NCI-H1048 (cell line): ENCODE results near the gene RAET1G.
"Not testable (repeated sequence)": the region's sequence is repeated elsewhere in the genome, so short reads cannot be mapped to it uniquely, and the experiment has no call there.

Experiments used
- DNase-seq: peaks from one replicate; lab custom pipeline; 2025; lab: John Stamatoyannopoulos, UW

Gene RAET1G

DNA sequence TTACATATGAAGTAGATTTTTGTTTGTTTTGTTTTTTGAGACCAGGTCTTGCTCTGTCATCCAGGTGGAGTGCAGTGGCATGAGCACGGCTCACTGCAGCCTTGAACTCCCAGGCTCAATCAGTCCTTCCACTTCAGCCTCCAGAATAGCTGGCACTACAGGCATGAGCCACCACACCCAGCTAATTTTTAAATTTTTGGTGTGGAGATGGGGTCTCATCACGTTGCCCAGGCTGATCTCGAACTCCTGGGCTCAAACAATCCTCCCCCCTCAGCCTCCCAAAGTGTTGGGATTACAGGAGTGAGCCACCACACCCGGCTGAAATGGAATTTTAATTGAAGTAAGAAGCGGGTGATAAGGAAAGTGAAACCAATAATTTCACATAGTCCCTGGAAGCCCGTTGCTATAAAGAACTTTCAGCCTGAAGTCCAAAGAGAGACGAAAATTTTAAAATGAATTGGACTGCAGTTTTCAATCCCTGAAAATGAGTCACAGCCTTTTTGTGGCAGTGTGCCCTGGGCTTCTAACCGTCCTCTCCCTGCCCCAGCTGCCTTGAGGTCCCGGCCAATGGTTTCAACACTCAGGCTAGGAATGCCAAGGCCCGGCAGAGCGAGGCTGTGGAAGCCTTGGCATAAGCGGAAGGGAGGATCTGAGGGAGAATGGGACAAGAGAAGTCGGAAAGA lies 25.8 kb downstream of the RAET1G start:
- no peak for DNase-seq

DNA sequence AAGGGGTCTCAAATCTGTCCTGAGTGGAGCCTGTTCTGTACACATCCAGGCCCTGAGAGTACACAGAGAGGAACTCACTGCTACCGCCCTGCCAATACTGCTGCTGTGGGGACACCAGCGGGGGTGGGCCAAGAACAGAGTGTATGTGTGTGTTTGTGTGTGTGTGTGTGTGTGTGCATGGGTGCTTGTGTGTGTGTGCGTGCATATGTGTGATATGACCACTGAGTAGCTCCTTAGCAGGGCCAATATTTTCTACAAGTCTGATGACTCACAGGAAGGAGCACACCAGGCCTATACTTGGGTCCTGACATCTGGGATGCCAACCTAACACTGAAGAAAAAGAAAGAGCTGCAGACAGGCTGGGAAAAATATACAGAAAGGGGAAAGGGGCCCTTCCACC lies 26.4 kb downstream of the RAET1G start:
- DNase-seq = no peak

DNA sequence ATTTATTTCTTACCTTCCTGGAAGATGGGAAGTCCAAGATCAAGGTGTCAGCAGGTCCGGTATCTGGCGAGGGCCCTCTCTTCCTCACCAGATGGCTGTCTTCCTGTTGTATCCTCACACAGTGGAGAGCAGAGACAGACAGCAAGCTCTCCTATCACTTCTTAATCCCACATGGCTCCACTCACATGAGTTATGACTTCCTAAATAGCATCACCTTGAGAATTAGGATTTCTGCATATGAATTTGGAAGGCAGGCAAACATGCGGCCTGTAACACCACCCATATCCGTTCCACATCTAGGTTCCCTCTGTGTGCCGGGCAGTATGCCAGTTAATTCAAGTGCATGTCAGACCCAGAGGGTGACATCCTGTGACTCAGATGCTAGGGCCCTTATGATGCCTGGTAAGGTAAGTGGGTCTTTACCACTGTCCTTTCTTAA lies 27.1 kb downstream of the RAET1G start:
- no peak for DNase-seq

DNA sequence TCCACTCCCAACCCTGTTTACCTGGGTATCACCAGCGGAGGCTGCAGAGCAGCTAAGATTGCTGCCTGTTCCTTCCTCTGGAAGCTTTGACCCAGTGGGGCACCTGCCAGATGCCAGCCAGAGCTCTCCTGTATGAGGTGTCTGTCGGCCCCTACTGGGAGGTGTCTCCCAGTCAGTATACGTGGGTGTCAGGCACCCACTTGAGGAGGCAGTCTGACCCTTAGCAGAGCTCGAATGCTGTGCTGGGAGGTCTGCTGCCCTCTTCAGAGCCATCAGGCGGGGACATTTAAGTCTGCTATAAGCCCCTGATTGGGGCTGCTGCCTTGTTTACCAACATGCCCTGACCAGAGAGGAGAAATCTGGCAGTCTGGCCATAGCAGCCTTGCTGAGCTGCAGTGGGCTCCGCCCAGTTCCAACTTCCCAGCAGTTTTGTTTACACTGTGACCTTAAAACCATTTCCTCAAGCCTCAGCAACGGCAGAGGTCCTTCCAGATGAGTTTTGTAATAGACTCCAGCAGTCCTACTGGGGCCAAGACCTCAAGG lies 27.8 kb downstream of the RAET1G start:
- no peak for DNase-seq

DNA sequence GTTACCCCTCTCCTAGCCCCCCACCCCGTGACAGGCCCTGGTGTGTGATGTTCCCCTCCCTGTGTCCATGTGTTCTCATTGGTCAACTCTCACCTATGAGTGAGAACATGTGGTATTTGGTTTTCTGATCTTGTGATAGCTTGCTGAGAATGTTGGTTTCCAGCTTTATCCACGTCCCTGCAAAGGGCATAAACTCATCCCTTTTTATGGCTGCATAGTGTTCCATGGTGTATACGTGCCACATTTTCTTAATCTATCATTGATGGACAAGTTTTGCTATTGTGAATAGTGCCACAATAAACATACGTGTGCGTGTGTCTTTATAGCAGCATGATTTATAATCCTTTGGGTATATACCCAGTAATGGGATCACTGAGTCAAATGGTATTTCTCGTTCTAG lies 31.1 kb downstream of the RAET1G start:
- DNase-seq = not testable (repeated sequence)

DNA sequence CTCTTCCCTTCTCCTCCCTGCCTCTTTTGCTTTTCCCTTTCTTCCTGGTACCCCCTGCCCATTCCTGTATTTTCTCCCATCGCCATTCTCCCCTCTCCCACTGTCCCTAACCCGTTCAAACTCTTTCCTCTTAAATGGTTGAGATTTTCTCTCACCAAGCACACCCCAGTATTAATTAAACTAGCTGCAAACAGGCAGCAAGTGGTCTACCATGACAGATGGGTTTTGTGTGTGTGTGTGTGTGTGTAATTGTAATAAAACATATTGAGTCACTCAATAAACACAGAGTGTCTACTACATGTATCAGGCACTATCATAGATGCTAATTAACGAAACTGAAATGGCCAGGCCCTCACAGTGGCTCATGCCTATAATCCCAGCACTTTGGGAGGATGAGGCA lies 31.7 kb downstream of the RAET1G start:
- no peak for DNase-seq

DNA sequence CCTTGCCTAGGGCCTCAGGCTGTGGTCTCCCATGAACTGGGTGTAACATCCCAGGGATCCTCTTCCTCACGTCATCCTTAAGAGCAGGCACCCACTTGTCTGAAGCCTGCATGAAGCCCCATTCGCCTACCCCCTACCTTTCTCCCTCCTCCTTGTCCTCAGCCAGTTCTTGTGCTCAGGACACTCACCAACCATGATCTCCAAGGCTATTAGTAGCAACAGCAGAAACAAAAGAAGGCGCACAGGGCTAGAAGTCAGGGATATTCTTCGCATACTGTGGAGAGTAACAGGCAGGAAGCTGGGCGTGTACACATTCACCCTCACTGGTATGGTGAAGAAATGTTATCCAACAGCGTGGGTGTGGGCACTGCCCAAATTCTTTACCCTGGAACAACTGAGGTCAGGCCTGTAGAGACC lies 32.3 kb downstream of the RAET1G start:
- no peak for DNase-seq

DNA sequence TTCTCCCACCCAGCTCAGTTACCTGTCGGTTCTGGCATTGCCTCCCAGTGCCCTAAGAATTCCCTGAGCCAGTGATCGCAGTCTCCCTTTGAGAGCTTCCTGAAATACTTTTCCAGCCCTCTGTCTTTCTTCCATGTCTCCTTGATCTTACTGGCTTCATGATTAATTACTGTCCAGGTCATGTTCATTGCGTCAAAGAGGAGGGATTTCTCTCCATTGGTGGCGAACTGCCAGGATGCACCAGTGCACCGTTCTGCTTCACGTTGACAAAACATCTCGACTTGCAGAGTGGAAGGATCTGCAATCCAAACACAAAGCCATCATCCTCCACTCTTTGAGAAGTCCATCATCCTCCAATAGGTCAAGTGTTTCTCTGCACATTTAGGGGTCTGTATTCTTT lies 33.6 kb downstream of the RAET1G start:
- no peak for DNase-seq

DNA sequence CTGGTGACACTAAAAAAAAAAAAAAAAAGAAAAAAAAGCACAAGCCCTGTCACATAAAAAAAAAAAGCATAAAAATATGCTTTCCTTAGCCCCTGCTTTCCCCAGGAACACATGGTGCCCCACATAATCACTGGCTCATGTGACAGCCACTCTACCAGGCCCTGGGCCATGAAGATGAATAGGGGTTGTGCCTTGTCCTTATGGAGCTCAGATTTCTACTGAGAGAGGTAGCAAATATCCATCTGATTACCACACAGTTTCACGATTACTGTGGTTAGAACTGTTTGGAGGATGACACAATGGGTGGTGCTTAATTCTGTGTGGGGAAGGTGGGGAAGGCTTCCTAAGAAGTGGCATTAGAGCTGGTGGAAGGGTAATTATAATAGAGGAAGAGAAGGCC lies 34.3 kb downstream of the RAET1G start:
- no peak for DNase-seq

DNA sequence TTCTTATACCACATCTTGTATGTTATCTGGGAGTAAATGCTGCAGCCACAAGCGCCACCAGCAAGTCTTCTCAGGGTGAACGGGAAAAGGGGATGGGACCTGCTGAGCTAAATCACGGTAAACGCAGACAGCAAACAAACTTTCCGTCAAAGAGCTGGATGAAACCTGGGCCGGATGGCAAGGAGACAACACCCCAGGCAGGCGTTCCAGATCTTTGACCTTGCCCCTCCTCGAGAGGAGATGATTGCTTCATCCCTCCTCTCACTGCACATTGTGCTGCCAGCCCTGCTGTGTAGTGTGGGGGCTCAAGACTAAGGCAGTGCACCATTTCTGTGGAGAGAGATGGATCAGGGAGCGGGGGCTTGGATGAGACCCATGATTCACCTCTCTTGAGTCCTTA lies 34.8 kb downstream of the RAET1G start:
- no peak for DNase-seq

DNA sequence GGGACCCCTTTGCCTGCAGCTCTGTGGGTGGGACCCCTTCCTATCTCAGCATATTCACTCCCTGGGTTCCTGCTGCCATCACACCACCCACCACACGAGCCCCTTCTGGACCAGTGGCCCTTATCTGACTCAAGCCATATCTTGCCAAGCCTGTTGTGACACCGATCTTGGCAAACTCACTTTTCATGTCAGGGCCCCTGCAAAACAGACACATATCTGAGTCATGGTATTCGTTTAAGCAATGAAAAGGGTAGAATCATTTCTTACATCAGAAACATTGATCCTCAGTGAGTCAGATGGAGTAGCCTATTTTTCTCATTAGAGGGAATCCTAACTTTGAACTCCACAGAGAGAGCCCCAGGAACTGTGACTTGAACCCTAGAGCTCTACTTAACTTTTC lies 35.6 kb downstream of the RAET1G start:
- DNase-seq = no peak

DNA sequence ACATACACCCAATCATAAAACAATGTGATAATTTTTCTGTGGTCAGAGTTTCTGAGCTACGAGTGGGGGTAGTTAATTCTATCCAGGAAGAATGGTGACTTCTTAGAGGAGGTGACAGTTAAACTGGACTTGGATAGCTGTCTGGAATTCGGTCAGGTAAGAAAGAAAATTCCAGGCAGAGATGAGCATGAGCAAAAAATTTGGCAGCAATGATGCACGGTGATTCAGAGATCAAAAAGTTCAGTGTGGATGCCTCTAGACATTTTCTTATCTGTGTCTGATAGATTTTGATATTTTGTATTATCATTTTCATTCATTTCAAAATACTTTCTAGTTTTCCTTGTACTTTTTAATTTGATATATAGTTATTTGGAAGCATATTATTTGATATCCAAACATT lies 37.0 kb downstream of the RAET1G start:
- no peak for DNase-seq

DNA sequence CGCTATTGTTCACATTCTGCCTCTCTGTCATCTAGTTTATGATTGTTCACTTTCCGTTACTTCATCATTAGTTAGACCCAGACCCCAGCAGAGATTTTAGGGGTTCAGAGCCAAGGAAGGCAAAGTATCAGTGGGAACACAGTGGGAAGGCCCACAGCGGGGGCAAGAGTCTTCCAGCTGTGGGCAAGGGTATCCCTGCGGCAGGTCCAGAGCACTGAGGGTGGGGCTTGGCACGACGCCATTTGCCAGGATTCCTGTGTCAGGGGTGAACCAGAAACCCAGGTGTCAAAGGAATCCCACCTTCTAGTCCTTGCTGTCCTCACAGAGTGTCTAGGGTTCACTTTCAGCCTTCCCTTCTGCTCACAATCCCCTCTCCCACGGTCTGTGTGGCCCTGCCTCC lies 38.3 kb downstream of the RAET1G start:
- DNase-seq = no peak

DNA sequence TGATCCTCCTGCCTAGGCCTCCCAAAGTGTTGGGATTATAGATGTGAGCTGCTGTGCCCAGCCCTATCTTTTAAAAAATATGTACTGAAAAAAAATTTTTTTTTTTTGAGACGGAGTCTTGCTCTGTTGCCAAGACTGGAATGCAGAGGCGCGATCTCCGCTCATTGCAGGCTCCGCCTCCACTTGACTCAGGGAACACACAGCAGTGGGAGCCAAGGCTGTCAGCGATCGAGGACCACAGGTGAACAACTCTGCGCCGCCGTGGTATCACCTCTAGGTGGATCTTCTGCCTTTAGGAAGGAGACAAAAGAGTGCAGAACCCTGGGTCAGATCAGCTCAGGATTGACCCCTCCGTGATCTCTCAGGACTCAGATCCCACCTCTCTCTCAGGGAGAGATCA lies 38.7 kb downstream of the RAET1G start:
- no peak for DNase-seq

DNA sequence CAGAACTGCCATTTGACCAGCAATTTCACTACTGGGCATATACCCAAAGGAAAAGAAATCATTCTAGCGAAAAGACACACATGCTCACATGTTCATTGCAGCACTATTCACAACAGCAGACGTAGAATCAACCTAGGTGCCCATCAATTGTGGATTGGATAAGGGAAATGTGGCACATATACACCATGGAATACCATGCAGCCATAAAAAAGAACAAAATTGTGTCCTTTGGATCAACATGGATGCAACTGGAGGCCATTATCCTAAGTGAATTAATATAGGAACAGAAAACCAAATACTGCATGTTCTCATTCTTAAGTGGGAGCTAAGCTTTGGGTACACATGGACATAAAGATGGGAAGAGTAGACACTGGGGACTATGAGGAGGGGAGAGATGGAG lies 41.1 kb downstream of the RAET1G start:
- DNase-seq = no peak

DNA sequence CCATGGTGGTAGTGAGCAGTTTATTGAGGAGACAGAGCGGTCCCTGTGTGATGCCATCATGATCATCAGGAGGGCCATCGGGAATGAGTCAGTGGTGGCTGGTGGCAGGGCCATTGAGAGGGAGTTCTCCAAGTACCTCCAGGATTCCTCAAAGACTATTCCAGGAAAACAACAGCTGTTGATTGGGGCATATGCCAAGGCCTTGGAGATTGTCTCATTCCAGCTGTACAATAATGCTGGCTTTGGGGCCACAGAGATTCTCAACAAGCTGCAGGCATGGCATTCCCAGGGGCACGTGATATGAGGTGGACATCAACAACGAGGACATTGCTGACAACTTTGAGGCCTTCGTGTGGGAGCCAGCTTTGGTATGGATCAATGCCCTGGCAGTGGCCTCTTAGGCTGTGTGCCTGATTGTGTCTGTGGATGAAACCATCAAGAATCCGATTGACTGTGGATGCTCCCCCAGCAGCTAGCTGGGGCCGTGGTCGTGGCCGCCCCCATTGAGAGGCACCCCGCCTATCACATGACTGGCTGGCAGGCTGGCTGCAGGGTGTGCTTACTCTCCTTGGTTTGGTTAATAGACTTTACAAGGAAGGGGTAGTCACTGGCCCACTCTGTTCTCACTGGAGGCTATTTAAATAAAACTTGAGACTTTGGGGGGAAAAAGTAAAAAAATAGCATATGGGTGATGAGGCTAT lies 41.7 kb downstream of the RAET1G start:
- DNase-seq = no peak

DNA sequence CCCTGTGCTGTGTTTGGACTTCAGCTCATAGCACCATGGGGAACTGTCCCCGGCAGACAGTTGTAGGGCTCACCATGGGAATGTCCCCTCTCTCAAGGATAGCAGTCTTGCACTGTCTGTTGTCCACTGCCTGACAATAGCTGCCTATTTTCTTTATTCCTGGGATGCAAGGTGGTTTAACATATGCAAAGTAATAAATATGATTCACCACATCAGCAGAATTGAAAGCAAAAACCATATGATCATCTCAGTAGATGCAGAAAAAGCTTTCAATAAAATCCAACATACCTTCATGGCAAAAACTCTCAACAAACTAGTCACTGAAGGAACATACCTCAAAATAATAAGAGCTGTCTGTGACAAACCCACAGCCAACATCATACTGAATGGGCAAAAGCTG lies 45.3 kb downstream of the RAET1G start:
- no peak for DNase-seq

DNA sequence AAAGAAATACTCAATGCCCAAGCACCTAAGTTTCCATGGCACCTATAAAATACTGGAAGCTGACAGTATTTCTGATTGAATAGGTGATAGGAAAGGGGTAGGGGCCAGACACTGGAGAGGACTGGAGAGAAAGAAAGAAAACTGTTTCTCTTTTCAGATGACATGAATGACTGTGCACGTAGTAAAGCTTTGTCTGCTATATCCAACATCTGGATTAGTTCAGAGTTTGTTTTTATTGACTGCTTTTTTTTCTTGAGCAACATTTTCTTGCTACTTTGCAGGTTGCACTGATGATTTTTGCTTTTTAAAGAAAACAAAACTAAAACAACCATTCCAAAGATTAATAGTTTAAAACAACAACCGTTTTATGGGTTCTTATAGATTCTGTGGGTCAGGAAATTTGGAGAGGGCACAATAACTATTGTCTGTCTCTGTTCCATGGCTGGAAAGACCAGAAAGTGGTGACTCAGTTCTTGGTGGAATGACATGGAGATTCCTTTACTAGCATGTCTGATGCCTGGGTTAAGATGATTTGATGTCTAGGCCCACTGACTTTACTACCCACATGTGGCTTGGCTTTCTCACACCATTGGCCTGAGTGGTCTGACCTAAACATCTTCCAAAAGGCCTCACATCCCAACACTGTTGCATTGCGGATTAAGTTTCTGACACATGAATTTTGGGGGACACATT lies 46.5 kb downstream of the RAET1G start:
- no peak for DNase-seq

DNA sequence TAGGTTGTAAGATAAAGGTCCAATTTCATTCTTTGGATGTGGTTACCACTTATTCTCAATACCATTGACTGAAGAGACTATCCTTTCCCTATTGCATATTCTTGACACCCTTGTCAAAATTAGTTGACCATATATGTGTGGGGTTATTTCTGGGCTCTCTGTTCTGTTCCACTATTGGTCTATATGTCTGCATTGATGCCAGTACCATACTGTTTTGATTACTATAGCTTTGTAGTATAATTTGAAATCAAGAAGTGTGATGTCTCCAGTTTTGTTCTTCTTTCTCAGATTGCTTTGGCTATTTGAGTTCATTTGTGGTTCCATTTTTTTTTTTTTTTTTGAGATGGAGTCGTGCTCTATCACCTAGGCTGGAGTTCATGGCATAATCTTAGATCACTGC lies 50.7 kb downstream of the RAET1G start:
- no peak for DNase-seq

DNA sequence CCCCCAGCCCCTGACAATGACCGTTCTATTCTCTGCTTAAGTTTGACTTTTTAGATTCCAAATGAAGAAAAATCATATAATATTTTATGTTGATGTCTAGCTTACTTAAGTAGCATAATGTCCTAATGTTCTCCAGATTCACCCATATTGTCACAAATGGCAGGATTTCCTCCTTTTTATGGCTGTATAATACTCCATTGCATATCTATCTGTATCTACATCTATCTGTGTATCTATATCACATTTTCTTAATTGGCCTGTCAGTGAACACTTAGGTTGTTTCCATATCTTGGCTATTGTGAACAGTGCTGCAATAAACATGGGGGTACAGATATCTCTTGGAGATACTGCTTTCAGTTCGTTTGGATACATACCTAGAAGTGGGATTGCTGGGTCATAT lies 51.7 kb downstream of the RAET1G start:
- no peak for DNase-seq

DNA sequence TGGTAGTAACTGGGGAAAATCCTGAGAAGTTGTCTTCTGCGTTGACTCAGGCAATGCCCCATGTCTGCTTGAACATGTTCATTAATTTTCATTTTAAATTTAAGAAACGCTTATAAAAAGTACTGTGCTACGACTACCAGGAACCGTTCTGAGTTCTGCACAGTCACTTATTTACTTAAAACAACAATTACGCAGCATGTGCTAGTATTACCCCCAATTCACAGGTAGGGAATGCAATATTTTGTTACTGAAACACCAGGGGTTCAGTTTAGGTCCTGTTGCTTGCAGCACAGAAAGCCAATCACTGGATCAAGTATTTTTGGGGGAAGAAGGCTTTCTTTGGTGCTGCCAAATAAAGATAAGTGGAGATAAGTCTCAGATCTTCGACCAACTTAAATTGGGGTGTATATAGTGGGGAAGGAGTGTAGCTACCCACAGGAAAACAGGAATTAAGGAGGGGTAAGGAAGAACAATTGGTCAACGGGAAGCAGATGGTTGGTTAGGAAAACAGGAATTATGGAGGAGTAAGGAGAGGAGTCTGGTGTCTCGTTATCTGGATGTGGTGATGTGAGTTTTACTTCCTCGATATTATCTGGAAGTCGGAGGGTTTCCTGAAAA lies 53.5 kb downstream of the RAET1G start:
- no peak for DNase-seq

DNA sequence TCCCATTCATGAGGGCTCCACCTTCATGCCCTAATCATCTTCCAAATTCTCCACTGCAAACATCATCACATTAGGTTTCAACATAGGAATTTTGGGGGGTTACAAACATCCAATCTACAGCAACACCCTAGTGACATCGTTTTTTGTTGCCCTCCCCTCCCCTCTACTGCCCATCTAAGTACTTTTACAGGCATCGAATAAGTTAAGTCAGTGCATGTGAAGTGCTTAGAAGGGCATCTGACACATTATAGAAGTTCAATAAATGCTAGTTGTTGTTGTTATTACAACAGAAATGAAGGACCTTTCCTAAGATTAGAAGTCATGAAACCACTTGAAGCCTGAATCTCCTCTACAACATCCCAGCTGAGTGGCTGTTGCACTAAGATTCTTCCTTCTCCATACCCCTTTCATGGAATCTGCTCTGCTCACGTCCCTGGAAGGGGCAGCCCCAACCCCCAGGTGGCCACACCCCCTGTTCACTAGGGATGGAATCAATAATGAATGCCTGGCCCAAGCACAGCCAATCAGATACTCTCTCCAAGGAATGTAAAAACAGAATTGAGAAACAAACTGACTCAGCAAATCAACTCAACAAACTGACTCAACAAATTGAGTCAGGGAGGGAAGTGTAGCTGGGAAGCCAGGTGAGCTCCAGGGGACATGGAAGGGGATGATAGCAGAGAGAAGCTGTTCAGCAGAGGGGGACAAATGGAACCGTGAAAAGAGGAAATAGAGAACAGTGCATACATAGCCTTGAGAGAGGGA lies 54.9 kb downstream of the RAET1G start:
- no peak for DNase-seq
